Omental fat pad (tissue), 4 donors: Measurements from ENCODE around the gene PRB3. TPM values are rescaled to one million over a fixed set of nuclear protein-coding genes. Genes with fewer than 3 reads are reported as not detected.

Source experiments
- ATAC-seq: fragments of 150-250 bp; one replicate; pipeline ENCODE4 v1.9.1; 2016; ENCODE audit warnings: mild to moderate bottlenecking, moderate library complexity; ENCODE audit not compliant: low FRiP score
- DNase-seq: peaks from one replicate; pipeline ENCODE4 v3.0.0-alpha.2; 2019; ENCODE audit warnings: low spot score
- CTCF ChIP-seq, 3 donors: fragments of 450-650 bp; IDR thresholded peaks; one replicate each; pipeline ENCODE4 v1.5.1; 2016 to 2017; ENCODE audit warnings: antibody characterized with exemption in 3 of 3, mild to moderate bottlenecking in 3 of 3, moderate library complexity in 2 of 3
- total RNA-seq, 4 donors: library from RNA; depleted of rRNA; stranded (reverse); fragments of >200 nt; gene quantifications; one replicate each; pipeline ENCODE4 v1.1.0, GENCODE V29; 2016

The PRB3 gene
- total RNA-seq, 4 donors from 2014 or later = not detected

DNA sequence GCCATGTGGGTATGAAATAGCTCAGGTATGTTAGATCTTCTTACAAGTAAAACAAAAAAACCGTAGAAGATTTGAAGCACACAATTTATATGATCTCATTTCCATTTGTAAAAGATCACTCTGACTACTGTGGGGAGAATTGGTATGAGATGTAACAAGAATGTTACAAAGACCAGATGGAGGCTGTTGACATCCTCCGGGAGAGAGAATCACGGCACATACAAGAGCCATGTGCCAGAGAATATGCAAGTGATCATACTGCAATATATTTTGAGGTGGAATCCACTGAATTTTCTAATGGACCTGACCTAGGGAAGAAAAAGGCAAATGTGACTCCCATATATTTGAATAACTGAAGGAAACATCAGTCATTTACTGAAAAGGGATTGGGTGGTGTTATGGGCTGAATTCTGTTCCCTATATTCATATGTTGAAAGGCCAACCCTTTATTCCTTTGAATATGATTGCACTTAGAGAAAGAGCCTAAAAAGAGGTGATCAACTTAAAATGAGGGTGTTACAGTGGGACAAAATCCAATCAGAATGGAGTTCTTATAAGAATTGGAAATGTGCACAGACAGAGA is 29.1 kb downstream of the PRB3 start:
- DNase-seq = no peak
- ATAC-seq = no peak
- TF ChIP-seq CTCF (IDR thresholded peaks at IDR 0.05) = no peak

- no peak for DNase-seq
- no peak for TF ChIP-seq CTCF (IDR thresholded peaks at IDR 0.05)
- no peak for ATAC-seq
Measured at GRCh38 chr12:11238275-11238674, 31.2 kb downstream of the PRB3 start.

GRCh38 chr12:11233532-11233931 is 36.0 kb downstream of the PRB3 start:
- DNase-seq (no peak), ATAC-seq (no peak)
- no peak for TF ChIP-seq CTCF (IDR thresholded peaks at IDR 0.05)

DNA sequence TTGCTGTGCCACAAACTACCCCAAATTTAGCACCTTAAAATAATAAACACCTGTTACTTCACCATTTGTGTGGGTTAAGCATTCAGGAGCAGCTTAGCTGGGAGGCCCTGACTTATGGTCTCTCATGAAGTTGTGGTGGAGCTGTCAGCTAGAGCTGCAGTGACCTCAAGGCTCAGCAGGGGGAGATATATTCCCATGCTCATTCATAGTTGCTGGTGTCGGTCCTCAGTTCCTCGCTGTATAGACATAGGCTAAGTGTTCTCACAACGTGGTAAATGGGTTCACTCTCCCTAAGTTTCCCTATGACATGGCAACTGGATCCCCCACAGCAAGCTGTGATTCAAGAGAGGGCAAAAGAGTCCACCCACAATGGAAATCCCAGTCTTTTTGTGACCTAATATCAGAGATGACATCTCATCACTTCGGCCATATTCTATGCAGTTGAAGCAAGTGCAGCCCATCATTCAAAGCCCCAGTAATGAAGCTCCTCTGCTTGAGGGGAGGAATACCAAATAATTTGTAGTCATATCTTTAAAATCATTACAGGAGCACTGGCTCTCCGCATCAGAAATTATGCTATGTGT is 41.1 kb downstream of the PRB3 start:
- ATAC-seq = no peak
- no peak for TF ChIP-seq CTCF (IDR thresholded peaks at IDR 0.05)
- DNase-seq = no peak

- no peak for DNase-seq
- no peak for TF ChIP-seq CTCF (IDR thresholded peaks at IDR 0.05)
- no peak for ATAC-seq
Measured at GRCh38 chr12:11227373-11227772, 42.1 kb downstream of the PRB3 start.

Other genes with a start within 250 kb of the PRB3 start
- gene TAS2R19, start 247.1 kb downstream of the PRB3 start, total RNA-seq = 10 to 100 TPM in 1 of 4 donors, 1 to 10 TPM in 3; 3.2 to 10.7 (median 7.1) TPM
- gene TAS2R31, start 238.3 kb downstream of the PRB3 start, total RNA-seq = 10 to 100 TPM in 1 of 4 donors, 1 to 10 TPM in 3; 2.4 to 10.9 (median 5.0) TPM
- 1 to 10 TPM; 1.5 to 6.6 (median 2.9) TPM for gene TAS2R46, start 207.4 kb downstream of the PRB3 start, total RNA-seq
- 1 to 10 TPM; 1.4 to 8.0 (median 3.0) TPM for gene TAS2R43, start 177.4 kb downstream of the PRB3 start, total RNA-seq
- 10 to 100 TPM in 1 of 4 donors, 1 to 10 TPM in 3; 2.5 to 17.8 (median 8.5) TPM for gene TAS2R30, start 135.1 kb downstream of the PRB3 start, total RNA-seq
- gene SMIM10L1, start 98.5 kb downstream of the PRB3 start, total RNA-seq = 1 to 10 TPM; 5.0 to 9.6 (median 6.6) TPM
- not detected for gene TAS2R42, start 82.8 kb downstream of the PRB3 start, total RNA-seq
- gene PRB4, start 40.7 kb upstream of the PRB3 start, total RNA-seq = not detected
- not detected for gene PRB2, start 125.9 kb upstream of the PRB3 start, total RNA-seq